GM12878 (cell line): ENCODE results near the gene CASK. TPM values are rescaled to one million over a fixed set of nuclear protein-coding genes. Genes with fewer than 3 reads are reported as not detected.

ENCODE experiments used
- CUX1 ChIP-seq: IDR thresholded peaks from 2 replicates; pipeline ENCODE4 v1.6.1; 2012; ENCODE audit warnings: improper control_type of control experiment, low read depth, low read length; ENCODE audit not compliant: insufficient replicate concordance
- NBN ChIP-seq: fragments of 450-650 bp; IDR thresholded peaks from 2 replicates; pipeline ENCODE4 v1.6.1; 2016
- NFYB ChIP-seq: IDR thresholded peaks from 2 replicates; pipeline ENCODE4 v1.6.1; 2011; ENCODE audit warnings: low read depth, mild to moderate bottlenecking, low read length, improper control_type of control experiment, moderate library complexity; ENCODE audit not compliant: insufficient read depth
- ZNF592 ChIP-seq: fragments of 450-650 bp; IDR thresholded peaks from 2 replicates; pipeline ENCODE4 v1.6.1; 2017; ENCODE audit warnings: mild to moderate bottlenecking, moderate library complexity
- polyA plus RNA-seq, 11 experiments: library from polyadenylated mRNA; depleted of rRNA in 4 of 11; unstranded in 6 of 11; stranded (reverse) in 5 of 11; fragments of >200 nt; fragmentation: Nextera tagmentation in 4 of 11; fragmentation: Illumina TruSeq in 1 of 11; extraction: Ambion mirVana in 4 of 11; extraction: Trizol in 1 of 11; gene quantifications; 1 replicate in 1 of 11; 2 replicates in 10 of 11; pipeline versions ENCODE4 v1.2.1 to v1.2.3, GENCODE V29; 2011 to 2016; ENCODE audit warnings: inconsistent platforms in 2 of 11, missing spikeins in 2 of 11, low read depth in 1 of 11
- total RNA-seq, 4 experiments: library from RNA; depleted of rRNA in 3 of 4; stranded (reverse); fragments of >200 nt in 3 of 4; fragmentation: Illumina TruSeq in 1 of 4; extraction: Trizol in 1 of 4; gene quantifications; 2 replicates each; pipeline versions ENCODE4 v1.2.1 to v1.2.3, GENCODE V29; 2013 to 2021
- TF ChIP-seq, protein P1 (sequence below): fragments of 450-650 bp; formaldehyde crosslinking; IDR thresholded peaks from 2 replicates; pipeline ENCODE4 v1.4.0; 2022; ENCODE audit warnings: mild to moderate bottlenecking, moderate library complexity

CASK gene
- total and polyA plus RNA-seq, 10 of the 15 experiments (the other 5 are each of a cell fraction or from before 2014, with no cell fraction given), result 0.60 to 45.9 (median 4.8) TPM

DNA sequence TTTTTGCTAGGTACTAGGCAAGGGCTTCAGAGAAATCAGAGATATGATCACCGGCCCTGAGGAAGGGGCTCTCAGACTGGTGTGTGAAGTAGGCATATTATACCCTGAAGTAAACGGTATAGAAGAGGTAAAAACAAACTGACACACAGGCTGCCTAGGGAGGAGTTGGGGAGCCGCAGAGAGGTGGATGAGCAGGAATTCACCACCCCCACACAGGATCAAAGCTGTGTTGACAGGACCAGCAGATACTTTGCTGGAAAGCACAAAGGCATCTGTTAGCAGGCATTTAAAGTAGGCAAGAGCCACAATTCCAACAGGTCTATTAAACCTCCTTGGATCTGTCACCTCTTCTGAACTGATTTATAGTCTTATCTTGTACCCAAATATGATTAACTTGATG lies 306.4 kb downstream of the CASK start (continued):
- TF ChIP-seq NBN, result no peak
- TF ChIP-seq, protein P1, sequence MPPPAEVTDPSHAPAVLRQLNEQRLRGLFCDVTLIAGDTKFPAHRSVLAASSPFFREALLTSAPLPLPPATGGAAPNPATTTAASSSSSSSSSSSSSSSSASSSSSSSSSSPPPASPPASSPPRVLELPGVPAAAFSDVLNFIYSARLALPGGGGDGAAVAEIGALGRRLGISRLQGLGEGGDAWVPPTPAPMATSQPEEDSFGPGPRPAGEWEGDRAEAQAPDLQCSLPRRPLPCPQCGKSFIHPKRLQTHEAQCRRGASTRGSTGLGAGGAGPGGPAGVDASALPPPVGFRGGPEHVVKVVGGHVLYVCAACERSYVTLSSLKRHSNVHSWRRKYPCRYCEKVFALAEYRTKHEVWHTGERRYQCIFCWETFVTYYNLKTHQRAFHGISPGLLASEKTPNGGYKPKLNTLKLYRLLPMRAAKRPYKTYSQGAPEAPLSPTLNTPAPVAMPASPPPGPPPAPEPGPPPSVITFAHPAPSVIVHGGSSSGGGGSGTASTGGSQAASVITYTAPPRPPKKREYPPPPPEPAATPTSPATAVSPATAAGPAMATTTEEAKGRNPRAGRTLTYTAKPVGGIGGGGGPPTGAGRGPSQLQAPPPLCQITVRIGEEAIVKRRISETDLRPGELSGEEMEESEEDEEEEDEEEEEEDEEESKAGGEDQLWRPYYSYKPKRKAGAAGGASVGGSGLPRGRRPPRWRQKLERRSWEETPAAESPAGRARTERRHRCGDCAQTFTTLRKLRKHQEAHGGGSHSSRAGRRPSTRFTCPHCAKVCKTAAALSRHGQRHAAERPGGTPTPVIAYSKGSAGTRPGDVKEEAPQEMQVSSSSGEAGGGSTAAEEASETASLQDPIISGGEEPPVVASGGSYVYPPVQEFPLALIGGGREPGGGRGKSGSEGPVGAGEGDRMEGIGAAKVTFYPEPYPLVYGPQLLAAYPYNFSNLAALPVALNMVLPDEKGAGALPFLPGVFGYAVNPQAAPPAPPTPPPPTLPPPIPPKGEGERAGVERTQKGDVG (CRISPR knock-in tag), result no peak
- no peak for TF ChIP-seq NFYB
- no peak for TF ChIP-seq CUX1
- no peak for TF ChIP-seq ZNF592
